SK-N-SH (cell line): Measurements from ENCODE around the gene CREB5. TPM values are rescaled to one million over a fixed set of nuclear protein-coding genes. Genes with fewer than 3 reads are reported as not detected.

ENCODE experiments used
- CTCF ChIA-PET: fragments of 300-600, 350-600 bp; formaldehyde crosslinking; extraction: SDS; loops from one replicate; lab custom pipeline; 2021; lab: Yijun Ruan, JAX
- POLR2A ChIA-PET: fragments of 350-600 bp; sonication (Branson Sonifier 250); formaldehyde crosslinking; extraction: SDS; loops from one replicate; lab custom pipeline; 2020; ENCODE audit warnings: antibody characterized with exemption, inconsistent platforms; lab: Yijun Ruan, JAX
- DNase-seq: peaks from one replicate; pipeline ENCODE4 v3.0.0; 2012
- H2AFZ ChIP-seq: fragments of 200-600 bp; sonication (generic); 2 replicates; pipeline ENCODE4 v1.8.1; 2016; ENCODE audit warnings: antibody characterized with exemption, mild to moderate bottlenecking, low read depth
- H3F3A ChIP-seq: fragments of 200-600 bp; sonication (generic); replicated peaks from 2 replicates; pipeline ENCODE3; 2016; ENCODE audit warnings: antibody characterized with exemption, mild to moderate bottlenecking; ENCODE audit not compliant: insufficient read depth
- H3K27ac ChIP-seq, 2 experiments: fragments of 200-500 bp in 1 of 2; fragments of 200-600 bp in 1 of 2; sonication (Bioruptor generic) in 1 of 2; sonication (generic), shearing (Covaris generic) in 1 of 2; 2 replicates each; pipeline versions ENCODE4 v1.5.1 to v1.6.1; 2014 to 2016; ENCODE audit warnings: low read depth in 2 of 2, inconsistent platforms in 1 of 2, low read length in 1 of 2, mild to moderate bottlenecking in 1 of 2, mixed read lengths in 1 of 2
- H3K27me3 ChIP-seq: fragments of 200-600 bp; sonication (generic), shearing (Covaris generic); 2 replicates; pipeline ENCODE4 v1.6.1; 2016; ENCODE audit warnings: mixed run types; ENCODE audit not compliant: insufficient read depth
- H3K36me3 ChIP-seq, 2 experiments: fragments of 200-500 bp in 1 of 2; fragments of 200-600 bp in 1 of 2; sonication (Bioruptor generic) in 1 of 2; sonication (generic) in 1 of 2; replicated peaks in 1 of 2; 2 replicates each; pipeline versions ENCODE3 to v1.5.1; 2014 to 2016; ENCODE audit warnings: low read length in 1 of 2, mild to moderate bottlenecking in 1 of 2; ENCODE audit not compliant: insufficient read depth in 2 of 2, control insufficient read depth in 1 of 2
- H3K4me1 ChIP-seq, 2 experiments: fragments of 200-500 bp in 1 of 2; fragments of 200-600 bp in 1 of 2; sonication (Bioruptor generic) in 1 of 2; sonication (generic), shearing (Covaris generic) in 1 of 2; 2 replicates each; pipeline versions ENCODE4 v1.5.1 to v1.6.1; 2014 to 2016; ENCODE audit warnings: low read depth in 1 of 2, low read length in 1 of 2, mixed run types in 1 of 2; ENCODE audit not compliant: insufficient read depth in 2 of 2, control insufficient read depth in 1 of 2
- H3K4me2 ChIP-seq: fragments of 200-600 bp; sonication (generic), shearing (Covaris generic); 2 replicates; pipeline ENCODE4 v1.6.1; 2017; ENCODE audit warnings: mixed run types
- H3K4me3 ChIP-seq, 2 experiments: fragments of 200-500 bp in 1 of 2; fragments of 200-600 bp in 1 of 2; sonication (Bioruptor generic) in 1 of 2; sonication (generic), shearing (Covaris generic) in 1 of 2; 2 replicates each; pipeline versions ENCODE4 v1.5.1 to v1.8.1; 2014 to 2016; ENCODE audit warnings: low read depth in 2 of 2, inconsistent platforms in 1 of 2, low read length in 1 of 2, mild to moderate bottlenecking in 1 of 2, mixed read lengths in 1 of 2, moderate library complexity in 1 of 2
- H3K79me2 ChIP-seq: fragments of 200-600 bp; sonication (generic); 2 replicates; pipeline ENCODE4 v1.8.1; 2017; ENCODE audit warnings: mild to moderate bottlenecking; ENCODE audit not compliant: insufficient read depth
- H3K9ac ChIP-seq: fragments of 200-600 bp; sonication (generic); 2 replicates; pipeline ENCODE4 v1.6.1; 2017; ENCODE audit warnings: mixed run types
- H3K9me2 ChIP-seq: fragments of 200-600 bp; sonication (generic); 2 replicates; pipeline ENCODE4 v1.6.1; 2017; ENCODE audit warnings: mixed run types
- H3K9me3 ChIP-seq: fragments of 200-600 bp; sonication (generic); 2 replicates; pipeline ENCODE4 v1.6.1; 2017; ENCODE audit warnings: mixed run types, mild to moderate bottlenecking, moderate library complexity
- H4K20me1 ChIP-seq: fragments of 200-600 bp; sonication (generic); 2 replicates; pipeline ENCODE4 v1.6.1; 2017; ENCODE audit warnings: mild to moderate bottlenecking, mixed run types; ENCODE audit not compliant: insufficient read depth
- CHD2 ChIP-seq: fragments of 150-350 bp; IDR thresholded peaks from 2 replicates; pipeline ENCODE4 v1.6.1; 2018; ENCODE audit warnings: low read length; ENCODE audit not compliant: partially characterized antibody
- EP300 ChIP-seq, 2 experiments: IDR thresholded peaks; 2 replicates each; pipeline versions ENCODE4 v1.4.0 to v1.6.1; 2012; ENCODE audit warnings: borderline replicate concordance in 1 of 2, low read depth in 1 of 2, low read length in 1 of 2
- EZH2phosphoT487 ChIP-seq: fragments of 200-600 bp; sonication (generic); IDR thresholded peaks from 2 replicates; pipeline ENCODE4 v1.6.1; 2017; ENCODE audit warnings: low read depth, mixed run types, mild to moderate bottlenecking, antibody characterized with exemption, moderate library complexity, borderline replicate concordance
- FOXM1 ChIP-seq: IDR thresholded peaks from 2 replicates; pipeline ENCODE4 v1.4.0; 2012; ENCODE audit warnings: low read depth, mild to moderate bottlenecking
- GABPA ChIP-seq: IDR thresholded peaks from 2 replicates; pipeline ENCODE4 v1.4.0; 2012; ENCODE audit warnings: low read depth, mild to moderate bottlenecking
- GATA2 ChIP-seq: sonication (generic); formaldehyde crosslinking; IDR thresholded peaks from 2 replicates; pipeline ENCODE4 v1.5.0; 2020; ENCODE audit warnings: mild to moderate bottlenecking, missing genetic modification reagents
- JUND ChIP-seq: IDR thresholded peaks from 2 replicates; pipeline ENCODE4 v1.4.0; 2012
- MAX ChIP-seq: IDR thresholded peaks from 2 replicates; pipeline ENCODE4 v1.4.0; 2012; ENCODE audit warnings: low read depth
- MEF2A ChIP-seq: IDR thresholded peaks from 2 replicates; pipeline ENCODE4 v1.4.0; 2012; ENCODE audit warnings: low read depth, borderline replicate concordance
- MXI1 ChIP-seq: IDR thresholded peaks from 2 replicates; pipeline ENCODE4 v1.6.1; 2012; ENCODE audit warnings: mild to moderate bottlenecking, low read depth, low read length, improper control_type of control experiment
- NFIC ChIP-seq: IDR thresholded peaks from 2 replicates; pipeline ENCODE4 v1.4.0; 2012; ENCODE audit warnings: borderline replicate concordance
- NRF1 ChIP-seq: IDR thresholded peaks from 2 replicates; pipeline ENCODE4 v1.6.1; 2012; ENCODE audit warnings: low read depth, mild to moderate bottlenecking, low read length
- POLR2AphosphoS5 ChIP-seq: IDR thresholded peaks from 2 replicates; pipeline ENCODE4 v1.6.1; 2012; ENCODE audit warnings: low read depth, low read length
- RCOR1 ChIP-seq: fragments of 150-350 bp; IDR thresholded peaks from 2 replicates; pipeline ENCODE4 v1.6.1; 2017; ENCODE audit warnings: antibody characterized with exemption, low read length
- REST ChIP-seq: IDR thresholded peaks from 2 replicates; pipeline ENCODE4 v1.6.1; 2012; ENCODE audit warnings: mild to moderate bottlenecking, low read depth, low read length, moderate library complexity
- RFX5 ChIP-seq: IDR thresholded peaks from 2 replicates; pipeline ENCODE4 v1.6.1; 2012; ENCODE audit warnings: mild to moderate bottlenecking, improper control_type of control experiment, low read length
- RXRA ChIP-seq: IDR thresholded peaks from 2 replicates; pipeline ENCODE4 v1.4.0; 2012; ENCODE audit warnings: low read depth, mild to moderate bottlenecking, borderline replicate concordance
- SIN3A ChIP-seq: IDR thresholded peaks from 2 replicates; pipeline ENCODE4 v1.6.1; 2012; ENCODE audit warnings: low read depth, mild to moderate bottlenecking, low read length, moderate library complexity, borderline replicate concordance
- TEAD4 ChIP-seq: IDR thresholded peaks from 2 replicates; pipeline ENCODE4 v1.4.0; 2012; ENCODE audit warnings: mild to moderate bottlenecking, borderline replicate concordance; ENCODE audit not compliant: insufficient read depth
- USF2 ChIP-seq: fragments of 150-350 bp; IDR thresholded peaks from 2 replicates; pipeline ENCODE4 v1.6.1; 2017; ENCODE audit warnings: antibody characterized with exemption, low read length, low read depth, borderline replicate concordance
- YY1 ChIP-seq: IDR thresholded peaks from 2 replicates; pipeline ENCODE4 v1.4.0; 2012; ENCODE audit warnings: low read depth, mild to moderate bottlenecking
- ZBTB33 ChIP-seq: IDR thresholded peaks from 2 replicates; pipeline ENCODE4 v1.4.0; 2012; ENCODE audit warnings: low read depth, borderline replicate concordance
- WGBS: methylation state at CpG from one replicate; pipeline ENCODE4 v1.1.6; 2017; ENCODE audit warnings: low lambda C conversion rate; 5-methylcytosine and 5-hydroxymethylcytosine counted together
- polyA plus RNA-seq, 3 experiments: library from polyadenylated mRNA; depleted of rRNA; stranded (reverse); fragments of >200 nt; gene quantifications; 2 replicates each; pipeline ENCODE4 v1.2.3, GENCODE V29; 2012

CREB5 gene
- polyA plus RNA-seq, 1 of the 3 experiments (the other 2 are of a cell fraction) = 19.3 TPM

- TF ChIP-seq ZBTB33 = no peak
- peak; percentile 36; the same call in 1 of the 2 replicates for TF ChIP-seq NFIC
- TF ChIP-seq EP300 (IDR thresholded peaks at IDR 0.05; ENCODE audit: borderline replicate concordance in 1 of 2, low read depth in 1 of 2, low read length in 1 of 2) = peak in 1 of 2 experiments; percentile 94; a peak in 2 of 4 replicates
- no peak for TF ChIP-seq SIN3A
- no peak for TF ChIP-seq POLR2AphosphoS5
- TF ChIP-seq GATA2 (CRISPR knock-in tag) = peak; percentile 98
- TF ChIP-seq RFX5 = no peak
- TF ChIP-seq FOXM1 = no peak
- TF ChIP-seq USF2 = no peak
- peak; percentile 86 for TF ChIP-seq CHD2
- no peak for TF ChIP-seq MAX
- TF ChIP-seq GABPA = no peak
- TF ChIP-seq YY1 = no peak
- TF ChIP-seq TEAD4 = peak; percentile 59; the same call in 1 of the 2 replicates
Observed at GRCh38 chr7:28802450-28802849, 390.1 kb downstream of the CREB5 start (continued).

GRCh38 chr7:28804157-28804556, 391.8 kb downstream of the CREB5 start:
- no peak overlapping the region for H2AFZ ChIP-seq
- no peak for DNase-seq
- CTCF ChIA-PET = interaction anchor here (1.1 to 2.2 kb wide), 5 partner anchors 9 to 505 kb away, joined by 3 to 13 read pairs (median 4); no protein-coding TSS in a partner anchor
- H3F3A ChIP-seq = no peaks in the 10 kb centered on the region
- no peak overlapping the region for H3K27ac ChIP-seq
- no peaks in the 10 kb centered on the region for H3K36me3 ChIP-seq
- POLR2A ChIA-PET = no interaction called here
- WGBS = 97% methylated on average over 8 of the region's 8 CpGs
- no peaks in the 10 kb centered on the region for H3K9me3 ChIP-seq
- H3K9me2 ChIP-seq = no peaks in the 10 kb centered on the region
- H3K79me2 ChIP-seq = no peaks in the 10 kb centered on the region
- no peak overlapping the region for H3K9ac ChIP-seq
- H3K27me3 ChIP-seq = no peaks in the 10 kb centered on the region
- no peak overlapping the region for H3K4me2 ChIP-seq
- peaks cover 3 to 6% of the 10 kb centered on the region in 2 experiments; a peak in 1 of 4 replicates for H3K4me1 ChIP-seq
- no peak overlapping the region for H3K4me3 ChIP-seq
- H4K20me1 ChIP-seq = no peaks in the 10 kb centered on the region
- TF ChIP-seq NRF1 (no peak), MXI1 (no peak), POLR2AphosphoS5 (no peak), EP300 (IDR thresholded peaks at IDR 0.05; ENCODE audit: borderline replicate concordance in 1 of 2, low read depth in 1 of 2, low read length in 1 of 2) (no peak), EZH2phosphoT487 (no peak), RXRA (no peak), YY1 (no peak), MAX (no peak), TEAD4 (no peak), MEF2A (no peak), CHD2 (no peak), FOXM1 (no peak), JUND (no peak), RCOR1 (no peak), GABPA (no peak), RFX5 (no peak), REST (no peak)
